Lower leg skin (tissue), 3 donors: ENCODE results near the gene ABLIM1.

Experiments
- POLR2A ChIP-seq, 2 donors: fragments of 450-650 bp; IDR thresholded peaks; one replicate each; pipeline ENCODE4 v1.6.1; 2016 to 2017; ENCODE audit warnings: antibody characterized with exemption in 2 of 2, mild to moderate bottlenecking in 1 of 2, moderate library complexity in 1 of 2
- TF ChIP-seq, protein P1 (sequence below), 3 donors: fragments of 450-650 bp; IDR thresholded peaks; one replicate each; pipeline ENCODE4 v1.5.1; 2016; ENCODE audit warnings: antibody characterized with exemption in 3 of 3, mild to moderate bottlenecking in 3 of 3, moderate library complexity in 2 of 3

DNA sequence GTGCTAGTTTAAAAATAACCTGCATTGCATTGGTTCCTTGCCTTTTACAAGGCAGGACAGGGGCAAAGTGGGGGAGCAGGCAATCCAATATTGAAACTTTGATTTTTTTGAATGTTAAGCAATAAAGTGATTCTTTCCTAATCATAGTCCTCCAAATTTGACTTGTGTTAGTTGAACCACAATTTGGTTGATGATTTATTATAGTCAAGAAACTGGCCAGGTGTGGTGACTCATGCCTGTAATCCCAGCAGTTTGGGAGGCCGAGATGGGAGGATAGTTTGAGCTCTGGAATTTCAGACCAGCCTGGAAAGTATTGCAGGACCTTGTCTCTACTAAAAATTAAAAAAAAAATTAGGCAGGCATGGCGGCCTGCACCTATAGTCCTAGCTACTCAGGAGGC lies 27.9 kb upstream of the ABLIM1 start:
- no peak for TF ChIP-seq POLR2A (IDR thresholded peaks at IDR 0.05)
- TF ChIP-seq, protein P1, sequence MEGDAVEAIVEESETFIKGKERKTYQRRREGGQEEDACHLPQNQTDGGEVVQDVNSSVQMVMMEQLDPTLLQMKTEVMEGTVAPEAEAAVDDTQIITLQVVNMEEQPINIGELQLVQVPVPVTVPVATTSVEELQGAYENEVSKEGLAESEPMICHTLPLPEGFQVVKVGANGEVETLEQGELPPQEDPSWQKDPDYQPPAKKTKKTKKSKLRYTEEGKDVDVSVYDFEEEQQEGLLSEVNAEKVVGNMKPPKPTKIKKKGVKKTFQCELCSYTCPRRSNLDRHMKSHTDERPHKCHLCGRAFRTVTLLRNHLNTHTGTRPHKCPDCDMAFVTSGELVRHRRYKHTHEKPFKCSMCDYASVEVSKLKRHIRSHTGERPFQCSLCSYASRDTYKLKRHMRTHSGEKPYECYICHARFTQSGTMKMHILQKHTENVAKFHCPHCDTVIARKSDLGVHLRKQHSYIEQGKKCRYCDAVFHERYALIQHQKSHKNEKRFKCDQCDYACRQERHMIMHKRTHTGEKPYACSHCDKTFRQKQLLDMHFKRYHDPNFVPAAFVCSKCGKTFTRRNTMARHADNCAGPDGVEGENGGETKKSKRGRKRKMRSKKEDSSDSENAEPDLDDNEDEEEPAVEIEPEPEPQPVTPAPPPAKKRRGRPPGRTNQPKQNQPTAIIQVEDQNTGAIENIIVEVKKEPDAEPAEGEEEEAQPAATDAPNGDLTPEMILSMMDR (IDR thresholded peaks at IDR 0.05), result no peak
